GM21447 (cell line): ENCODE data around the gene PDGFD.

Experiments
- ATAC-seq: cut with Tn5 transposase; IDR thresholded peaks from one replicate; pipeline ENCODE4 v1.9.1; 2021; ENCODE audit not compliant: unreplicated experiment

Gene PDGFD

DNA sequence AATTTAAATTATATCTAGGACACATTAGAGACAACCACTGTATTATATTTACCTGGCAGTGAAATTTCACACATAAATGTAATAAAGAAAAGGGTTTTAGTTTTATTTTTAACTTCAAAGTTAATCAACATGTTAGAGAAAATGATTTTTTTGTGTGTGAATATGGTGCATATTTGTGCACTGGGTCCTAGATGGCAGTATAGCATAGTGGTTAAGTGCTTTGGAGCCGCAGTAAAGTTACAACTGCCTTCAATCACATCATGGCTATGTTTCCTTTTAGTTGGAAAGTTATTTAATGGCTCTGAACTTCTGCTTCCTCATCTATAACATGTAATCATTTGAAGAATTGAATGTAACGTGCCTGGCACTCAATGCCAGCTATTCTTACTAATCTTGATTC lies 236.4 kb downstream of the PDGFD start:
- no peak for ATAC-seq

DNA sequence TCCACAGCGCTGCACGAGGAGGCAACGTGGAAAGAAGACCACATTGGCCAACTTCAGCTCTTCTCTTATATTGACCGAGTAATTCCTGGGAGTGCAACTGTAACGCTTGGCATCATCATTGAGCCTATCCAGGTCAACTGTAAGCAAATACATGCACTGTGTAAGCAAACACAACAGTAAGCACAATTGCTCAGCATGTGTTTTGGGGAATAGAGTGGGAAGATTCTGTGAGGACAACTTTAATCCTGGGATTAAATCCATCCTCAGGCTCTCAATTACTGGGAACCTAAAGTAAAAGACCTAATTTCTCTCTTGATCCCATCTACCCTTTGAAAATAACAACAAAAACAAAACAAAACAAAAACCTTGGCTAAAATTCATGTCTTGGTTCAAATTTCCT lies 237.0 kb downstream of the PDGFD start:
- ATAC-seq: no peak

DNA sequence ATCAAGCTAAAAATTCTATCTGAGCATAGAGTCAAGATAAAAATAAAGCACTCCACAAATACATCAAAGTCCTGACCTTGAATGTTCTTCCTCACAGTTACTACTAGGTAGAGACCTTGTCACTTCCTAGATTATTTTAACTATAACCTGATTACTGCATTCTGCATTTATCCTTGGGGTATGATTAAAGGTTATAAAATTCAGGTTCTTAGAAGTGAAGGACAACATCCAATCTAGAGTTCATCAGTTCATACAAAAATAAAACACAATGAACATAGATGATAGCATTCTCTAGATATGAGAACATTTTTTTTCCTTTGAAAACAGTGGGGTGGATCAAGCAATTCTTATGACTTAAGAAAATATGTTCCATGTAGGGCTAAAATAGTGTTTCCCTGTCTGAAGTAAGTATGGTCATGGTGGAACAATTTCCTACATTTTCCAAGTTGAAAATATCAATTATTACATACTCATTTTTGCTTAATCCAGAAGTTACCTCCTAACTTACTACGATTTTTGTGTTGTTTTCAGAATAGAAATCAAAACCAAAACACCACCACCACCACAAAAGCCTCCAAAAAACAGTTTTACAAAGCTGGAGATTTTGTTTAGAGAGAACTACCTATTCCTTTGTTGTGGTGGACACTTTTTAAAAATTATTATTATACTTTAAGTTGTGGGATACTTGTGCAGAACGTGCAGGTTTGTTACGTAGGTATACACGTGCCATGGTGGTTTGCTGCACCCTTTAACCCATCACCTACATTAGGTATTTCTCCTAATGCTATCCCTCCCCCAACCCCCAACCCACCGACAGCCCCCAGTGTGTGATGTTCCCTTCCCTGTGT lies 239.6 kb downstream of the PDGFD start:
- ATAC-seq: no peak

DNA sequence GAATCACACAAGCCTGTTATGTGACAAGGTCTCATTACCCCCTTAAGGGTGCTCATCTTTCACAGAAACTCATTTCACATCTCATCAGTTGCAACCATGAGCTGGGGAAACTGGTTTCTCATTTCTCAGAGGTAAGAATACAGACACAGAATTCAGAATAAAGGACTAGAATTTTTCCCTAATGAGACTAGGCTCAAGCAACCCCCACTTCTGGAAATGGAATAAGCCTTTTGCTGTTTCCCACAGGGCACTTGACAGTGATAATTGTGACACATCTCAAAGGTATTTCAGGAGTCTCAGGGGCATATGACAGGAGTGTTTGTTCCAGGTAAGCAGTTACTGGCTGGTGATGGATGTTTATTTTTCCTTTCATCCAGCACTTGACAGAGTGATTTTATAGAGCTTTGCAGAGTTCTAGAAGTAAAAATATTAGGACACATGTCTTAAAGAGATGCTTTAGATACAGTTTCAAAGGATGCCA lies 240.5 kb downstream of the PDGFD start:
- no peak for ATAC-seq

DNA sequence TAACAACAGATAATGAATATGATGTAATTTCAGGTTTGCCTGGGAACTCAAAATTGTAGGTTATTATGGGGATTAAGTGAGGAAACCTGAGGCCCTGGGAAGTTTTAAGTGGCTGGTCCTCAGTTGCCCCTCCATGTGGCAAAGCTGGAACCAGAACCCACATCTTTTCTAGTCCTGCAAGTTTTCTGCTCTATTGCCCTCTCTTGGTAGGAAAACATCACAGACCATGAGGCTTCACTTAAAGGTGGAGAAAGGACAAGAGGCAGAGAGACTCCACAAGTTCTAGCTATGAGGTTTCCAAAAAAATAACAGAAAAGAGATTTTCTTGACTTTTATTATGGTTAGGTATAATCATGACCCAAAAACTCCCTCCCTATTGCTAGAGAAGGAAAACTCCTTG lies 243.0 kb downstream of the PDGFD start:
- ATAC-seq: no peak

GRCh38 chr11:103920449-103920848 lies 243.5 kb downstream of the PDGFD start:
- ATAC-seq: peak; percentile 62

DNA sequence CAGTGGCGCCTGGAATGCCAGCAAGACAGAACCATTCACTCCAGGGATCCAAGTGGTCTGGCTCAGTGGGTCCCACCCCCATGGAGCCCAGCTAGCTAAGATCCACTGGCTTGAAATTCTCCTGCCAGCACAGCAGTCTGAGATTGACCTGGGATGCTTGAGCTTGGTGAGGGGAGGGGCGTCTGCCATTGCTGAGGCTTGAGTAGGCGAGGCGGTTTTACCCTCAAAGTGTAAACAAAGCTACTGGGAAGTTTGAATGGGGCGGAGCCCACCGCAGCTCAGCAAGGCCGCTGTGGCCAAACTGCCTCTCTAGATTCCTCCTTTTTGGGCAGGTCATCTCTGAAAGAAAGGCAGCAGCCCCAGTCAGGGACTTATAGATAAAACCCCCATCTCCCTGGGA lies 253.2 kb downstream of the PDGFD start:
- no peak for ATAC-seq

DNA sequence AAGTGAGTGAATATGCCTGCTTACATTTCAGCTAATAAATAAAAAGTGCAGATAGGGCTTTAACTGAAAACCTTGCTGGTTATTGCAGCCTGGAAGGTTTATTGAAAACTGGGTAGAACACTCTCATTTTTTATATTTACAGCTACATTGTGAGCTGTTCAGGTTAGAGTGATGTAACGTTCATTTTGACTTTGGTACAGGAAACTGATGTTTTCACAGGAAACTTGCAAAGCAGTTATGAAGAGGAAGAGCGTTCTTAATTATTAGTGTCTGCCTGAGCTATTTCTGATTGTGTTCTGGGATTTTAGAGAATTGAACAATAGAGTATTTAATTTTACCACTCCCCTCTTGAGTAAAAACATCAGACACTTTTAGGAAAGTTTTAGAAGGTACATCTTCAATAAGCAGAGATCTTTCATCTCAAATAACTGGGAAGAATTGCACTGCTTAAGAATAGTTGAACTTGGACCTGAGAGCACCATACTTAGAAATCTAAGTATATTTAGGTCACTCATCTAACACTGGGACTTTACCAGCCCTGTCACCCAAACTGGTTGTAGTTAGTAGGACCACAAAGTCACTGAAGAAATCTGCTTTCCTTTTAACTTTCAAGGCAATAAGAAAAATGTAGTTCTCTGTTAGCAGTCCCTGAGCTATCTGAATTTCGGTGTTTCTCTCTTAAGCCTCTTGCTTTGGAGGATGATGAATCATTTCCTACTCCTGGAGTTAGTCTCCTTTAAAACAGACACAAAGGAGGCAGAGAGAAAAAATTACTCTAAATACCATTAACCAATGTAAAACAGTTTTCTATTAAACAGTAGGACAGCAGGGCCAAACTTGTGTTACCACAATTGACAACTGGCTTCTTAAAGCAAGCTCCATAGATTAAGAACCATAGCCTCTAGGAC lies 256.1 kb downstream of the PDGFD start:
- ATAC-seq: no peak

DNA sequence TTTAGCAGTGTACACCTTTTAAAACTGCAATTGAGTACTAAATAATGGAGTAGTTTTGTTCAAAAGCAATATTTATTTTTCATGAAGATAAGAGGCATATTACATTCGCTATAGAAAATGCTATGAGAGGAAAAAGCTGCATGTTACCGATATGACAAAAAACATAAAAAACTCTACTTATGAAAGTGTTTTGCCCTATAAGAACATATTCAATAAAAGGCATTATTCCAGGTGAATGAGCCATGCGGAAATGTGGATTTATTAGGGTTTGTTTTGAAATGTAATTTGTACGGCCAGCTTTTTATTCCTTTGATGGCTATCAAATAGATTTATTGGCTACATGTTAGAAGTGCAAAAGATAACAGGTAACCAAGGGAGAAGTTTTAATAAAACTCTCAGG lies 256.8 kb downstream of the PDGFD start:
- ATAC-seq: no peak

DNA sequence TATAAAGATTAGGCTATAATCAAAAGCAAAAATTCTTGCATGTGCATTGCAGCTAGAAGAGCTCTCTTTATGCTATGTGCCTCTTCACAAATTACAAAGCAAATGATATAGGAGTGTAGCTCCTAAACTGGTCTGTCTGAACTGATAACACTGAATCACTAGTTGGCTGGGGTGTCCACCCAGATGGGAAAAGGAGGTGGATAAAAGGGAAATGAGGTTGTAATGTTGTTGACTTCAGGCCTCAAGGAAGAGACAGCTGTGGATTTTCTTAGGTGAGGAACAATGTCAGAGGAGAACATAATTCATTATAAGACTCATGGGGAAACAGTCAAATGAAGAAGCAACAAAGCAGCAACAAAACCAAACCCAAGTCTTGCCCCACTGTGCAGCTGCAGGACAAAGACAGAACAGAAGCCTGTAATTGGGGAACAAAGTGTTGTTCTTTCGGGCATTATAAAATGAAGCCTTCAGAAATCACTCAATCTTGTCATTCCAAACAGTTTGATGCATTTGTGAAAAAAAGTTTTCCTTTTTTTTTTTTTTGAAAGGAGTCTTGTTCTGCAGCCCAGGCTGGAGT lies 257.6 kb downstream of the PDGFD start:
- ATAC-seq: no peak

GRCh38 chr11:103904324-103904667 lies 259.7 kb downstream of the PDGFD start:
- ATAC-seq: peak; percentile 87

DNA sequence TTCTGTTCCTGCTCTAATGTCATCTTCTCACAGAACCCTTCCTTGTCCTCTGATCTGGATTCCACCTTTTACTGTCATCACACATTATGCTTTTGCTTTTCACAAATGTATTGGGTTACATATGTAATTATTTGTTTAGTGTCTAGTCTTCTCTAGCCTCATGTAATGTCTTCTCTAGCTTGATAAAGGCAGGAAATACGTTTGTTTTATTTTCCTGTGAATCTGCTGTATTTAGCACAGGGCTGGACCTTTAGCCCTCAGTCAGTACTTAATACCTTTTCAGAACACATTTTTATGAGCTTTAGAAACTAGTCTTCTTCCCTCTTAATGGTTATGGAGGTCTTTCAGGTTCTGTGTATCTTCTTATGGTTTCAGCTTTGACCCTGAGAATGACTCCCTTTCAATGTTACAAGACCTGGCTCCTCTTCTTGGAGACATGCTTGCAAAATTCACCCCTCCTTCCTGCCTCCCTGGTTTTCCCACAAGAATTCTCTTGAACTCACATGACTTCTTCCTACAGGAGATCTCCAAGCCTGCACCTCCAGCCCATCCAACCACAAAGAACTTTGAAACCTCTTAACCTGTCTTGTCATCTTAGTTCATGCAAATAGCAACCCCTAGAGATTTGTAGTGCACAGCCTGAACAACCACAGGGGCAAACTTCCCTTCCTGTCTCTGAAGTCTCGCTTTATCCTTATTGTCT lies 260.2 kb downstream of the PDGFD start:
- ATAC-seq: peak; percentile 85

DNA sequence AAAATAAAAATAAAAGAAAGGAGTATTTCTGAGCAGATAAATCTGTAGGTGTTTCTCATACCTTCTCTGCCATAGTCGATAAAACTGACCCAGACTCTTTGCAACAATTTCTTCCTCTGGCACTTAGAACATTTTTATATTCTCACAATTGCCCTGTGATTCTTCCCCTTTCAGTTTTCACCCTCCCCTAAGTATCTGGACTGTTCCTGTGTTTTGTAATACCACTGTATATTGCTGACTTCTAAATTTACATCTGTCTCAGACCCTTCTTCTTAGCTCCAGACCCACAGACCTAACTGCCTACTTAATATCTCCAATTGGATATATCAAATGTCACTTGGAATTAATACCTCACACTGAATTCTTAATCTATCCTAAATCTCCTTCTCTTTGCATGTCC lies 261.0 kb downstream of the PDGFD start:
- ATAC-seq: no peak

DNA sequence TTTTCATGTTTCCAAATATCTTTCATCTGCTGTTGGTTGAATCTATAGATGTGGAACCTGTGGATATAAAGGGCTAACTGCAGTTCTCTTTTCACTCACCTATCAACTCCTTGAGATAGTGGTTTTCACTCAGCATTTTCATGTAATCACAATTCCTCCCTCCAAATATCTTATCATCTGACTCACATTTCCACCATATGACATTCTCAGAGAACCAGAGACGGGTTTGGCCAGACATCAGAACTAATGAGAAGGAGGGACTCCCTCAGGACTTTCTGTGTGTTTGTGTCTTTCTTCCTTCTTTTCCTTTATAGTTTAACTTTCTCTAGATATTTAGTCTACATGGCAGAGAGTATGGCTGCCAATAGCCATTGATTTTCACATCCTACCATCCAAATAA lies 262.3 kb downstream of the PDGFD start:
- no peak for ATAC-seq

GRCh38 chr11:103898577-103899336 lies 265.2 kb downstream of the PDGFD start:
- peak; percentile 73 for ATAC-seq

DNA sequence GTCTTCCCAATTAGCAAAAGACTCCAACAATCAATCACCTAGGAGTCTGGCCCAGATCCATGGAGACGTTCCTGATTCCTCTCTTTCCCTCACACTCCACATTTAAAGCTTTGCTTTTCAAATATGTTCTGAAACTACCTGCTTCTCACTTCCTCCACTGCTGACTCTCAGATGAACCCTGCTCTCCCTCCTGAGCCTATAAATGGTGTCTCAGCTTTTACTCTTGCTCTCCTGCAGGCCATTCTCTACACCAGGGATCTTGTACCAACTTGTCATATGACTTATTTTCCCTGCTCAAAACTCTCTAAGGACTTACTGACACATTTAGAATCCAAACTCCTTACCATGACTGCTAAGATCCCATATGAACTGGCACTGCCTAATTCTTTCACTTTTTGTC lies 265.9 kb downstream of the PDGFD start:
- peak; percentile 65 for ATAC-seq

- no peak for ATAC-seq
Measured at GRCh38 chr11:103897160-103897936, 266.6 kb downstream of the PDGFD start.

- ATAC-seq: no peak
Measured at GRCh38 chr11:103895106-103895505, 268.8 kb downstream of the PDGFD start.

DNA sequence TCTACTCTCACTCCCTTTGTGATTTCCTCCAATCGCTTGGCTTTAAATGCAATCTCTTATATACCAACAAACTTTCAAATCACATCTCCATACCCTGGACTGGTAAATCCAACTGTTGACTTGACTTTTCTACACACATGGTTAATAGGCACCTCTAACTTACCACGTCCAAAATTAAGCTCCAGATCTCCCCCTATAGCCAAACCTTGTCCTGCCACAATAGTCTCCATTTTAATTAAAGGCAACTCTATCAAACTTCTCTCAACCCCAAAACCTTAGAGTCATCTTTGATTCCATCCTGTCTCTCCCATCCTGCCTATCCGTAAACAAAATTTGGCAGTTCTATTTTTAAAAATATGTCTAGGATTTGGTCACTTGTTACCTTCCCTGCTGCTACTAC lies 269.3 kb downstream of the PDGFD start:
- no peak for ATAC-seq

GRCh38 chr11:103894034-103894433 lies 269.9 kb downstream of the PDGFD start:
- ATAC-seq: no peak
